ENCODE results near the gene GLI3. TPM values are rescaled to one million over a fixed set of nuclear protein-coding genes. Genes with fewer than 3 reads are reported as not detected.
A peak's percentile ranks its signal among the peaks of the same experiment; 100 is the strongest.

The GLI3 gene
- total RNA-seq, 1 experiment from 2014 or later: 5.6 TPM

DNA sequence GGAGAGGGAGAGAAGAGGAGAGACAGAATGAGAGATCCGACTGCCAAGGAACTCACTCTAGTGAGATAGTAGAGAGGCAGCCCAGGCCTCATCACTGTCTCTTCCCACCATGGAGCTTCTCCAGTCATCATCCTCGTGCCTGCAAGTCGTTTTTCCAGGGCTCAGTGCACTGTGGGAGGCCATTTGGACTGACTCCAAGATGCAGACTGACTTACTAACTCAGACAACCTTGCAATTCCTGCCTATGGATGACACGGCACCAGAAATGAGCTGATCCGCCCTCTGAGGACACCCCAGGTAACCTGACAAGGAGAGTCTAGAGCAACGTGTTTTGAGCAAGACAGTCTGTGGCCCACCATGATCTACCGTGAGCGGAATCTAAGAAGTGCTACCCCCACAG lies 154.9 kb downstream of the GLI3 start:
- peak; percentile 53 for DNase-seq (ENCODE audit: low spot score)

DNA sequence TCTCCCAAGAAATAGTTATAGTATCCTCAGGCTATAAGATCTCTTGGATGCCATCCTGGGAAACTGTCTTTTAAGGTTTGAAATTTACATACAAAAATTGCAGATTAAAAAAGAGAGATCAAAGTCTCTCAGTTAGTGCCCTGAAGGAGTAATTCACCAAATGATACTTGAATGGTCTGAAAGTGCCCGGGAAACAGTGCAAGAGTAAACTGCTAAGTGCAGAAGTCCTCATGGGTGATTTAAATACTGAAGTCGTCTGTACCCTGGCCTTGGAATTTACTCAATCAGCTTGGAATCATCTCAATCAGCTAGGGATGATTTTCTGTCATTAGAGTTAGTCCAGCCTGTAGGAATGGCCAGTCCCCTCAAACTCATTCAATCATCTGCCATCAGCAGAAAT lies 155.3 kb downstream of the GLI3 start:
- DNase-seq (ENCODE audit: low spot score): no peak

DNA sequence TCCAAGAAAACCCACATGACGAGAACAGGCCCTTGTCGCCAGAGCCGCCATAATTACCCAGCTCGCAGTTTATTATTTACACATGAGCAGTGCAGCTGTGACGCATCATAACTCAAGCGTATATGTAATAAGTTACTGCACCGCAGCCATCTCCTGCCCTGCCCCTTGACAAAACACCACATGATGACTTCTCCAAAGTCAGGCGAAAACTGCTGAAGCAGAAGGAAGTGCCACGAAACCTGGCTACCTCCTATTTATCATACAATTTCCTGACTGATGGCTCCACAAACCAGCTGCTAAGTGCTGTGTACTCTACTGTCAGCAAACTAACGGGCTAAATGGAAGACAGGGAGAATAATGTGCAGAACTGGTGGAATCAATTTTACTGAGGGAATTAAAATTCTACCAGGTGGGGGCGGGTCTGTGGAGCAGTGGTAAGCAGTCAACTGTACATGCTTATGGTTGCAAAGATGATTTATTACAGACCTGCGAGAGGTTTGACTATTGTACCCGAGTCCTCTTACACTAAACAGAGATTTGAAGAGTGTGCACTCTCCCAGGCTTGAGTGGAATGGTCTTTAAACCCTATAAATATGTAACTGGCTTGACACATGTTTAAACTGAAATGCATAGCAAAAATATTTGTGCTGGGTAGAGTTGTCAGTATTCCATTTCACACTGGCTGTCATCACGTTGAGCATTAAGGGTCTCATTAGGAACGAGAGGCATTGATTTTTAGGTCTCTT lies 156.0 kb downstream of the GLI3 start:
- DNase-seq (ENCODE audit: low spot score): no peak

DNA sequence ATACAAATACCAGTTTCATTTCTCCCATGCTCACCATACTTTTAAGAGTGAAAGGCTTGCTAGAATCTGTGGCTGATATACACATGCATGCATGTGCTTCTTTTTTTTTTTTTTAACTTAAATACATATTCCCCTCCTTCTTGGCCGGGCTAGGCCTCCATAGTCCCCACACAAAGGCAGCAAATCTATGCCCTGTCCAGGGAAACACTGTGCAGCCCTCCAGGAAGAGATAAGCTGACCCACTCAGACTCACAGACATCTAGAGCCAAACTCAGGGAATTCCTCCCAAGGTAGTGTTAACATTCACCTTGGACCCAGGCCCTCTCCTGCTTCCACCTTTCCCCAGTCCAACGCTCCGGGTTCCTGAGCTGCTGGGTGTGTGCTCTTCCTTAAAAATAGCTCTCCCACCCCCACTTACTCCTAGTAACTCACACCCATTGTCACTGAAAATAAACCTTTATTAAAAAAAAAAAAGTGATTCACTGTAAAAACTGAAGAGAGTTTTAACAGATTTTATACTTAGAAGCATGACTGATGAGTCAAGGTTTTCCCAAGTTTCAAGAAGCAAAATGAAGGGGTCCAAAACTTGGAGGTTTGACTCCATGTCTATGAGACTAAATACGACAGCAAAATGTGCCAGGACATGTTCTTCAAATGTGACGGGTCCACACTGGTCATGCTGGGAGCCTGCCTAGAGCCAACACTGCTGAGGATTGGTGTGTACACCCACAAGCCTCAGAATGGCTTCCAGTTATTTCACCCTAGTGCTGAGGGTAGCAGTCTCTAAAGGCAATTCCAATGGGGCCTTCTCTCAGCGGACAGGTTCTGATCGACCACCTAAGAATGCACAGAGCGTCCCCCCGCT lies 159.5 kb downstream of the GLI3 start:
- no peak for DNase-seq (ENCODE audit: low spot score)

DNA sequence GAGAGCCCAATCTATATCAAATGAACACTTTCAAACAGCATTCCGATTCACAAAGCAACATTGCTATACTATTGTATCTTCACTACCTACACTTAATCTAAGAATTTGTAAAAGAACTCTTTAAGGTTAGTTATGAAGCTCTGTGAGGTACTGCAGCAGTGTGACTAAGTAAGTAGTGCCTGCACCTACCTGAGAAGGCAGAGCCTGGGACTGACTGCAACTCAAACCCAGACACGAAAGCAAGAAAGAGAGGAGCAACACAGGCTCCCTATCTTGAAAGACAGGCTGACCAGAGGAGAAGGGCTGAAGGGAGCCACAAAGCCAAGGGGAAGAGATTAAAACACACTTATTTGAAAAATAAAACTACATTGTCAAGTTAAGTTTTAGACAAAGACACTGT lies 160.1 kb downstream of the GLI3 start:
- DNase-seq (ENCODE audit: low spot score): no peak

DNA sequence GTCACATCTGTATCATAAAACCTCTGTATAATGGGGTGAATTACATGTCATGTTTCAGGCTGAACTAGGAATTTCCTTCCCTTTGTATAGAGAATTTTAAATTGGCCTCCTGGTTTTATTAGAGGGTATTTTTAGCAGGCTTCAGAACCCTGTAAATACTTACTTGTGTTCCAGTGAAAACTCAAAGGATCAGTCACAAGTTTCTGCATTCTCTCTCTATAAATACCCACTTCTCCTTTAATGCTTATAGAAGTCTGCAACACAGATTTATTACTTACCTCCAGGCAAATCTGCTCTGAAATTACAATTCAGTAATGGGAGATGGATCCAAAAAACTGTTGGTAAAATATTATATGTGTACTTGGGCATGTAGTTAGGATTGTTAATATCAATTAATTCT lies 161.6 kb downstream of the GLI3 start:
- no peak for DNase-seq (ENCODE audit: low spot score)

DNA sequence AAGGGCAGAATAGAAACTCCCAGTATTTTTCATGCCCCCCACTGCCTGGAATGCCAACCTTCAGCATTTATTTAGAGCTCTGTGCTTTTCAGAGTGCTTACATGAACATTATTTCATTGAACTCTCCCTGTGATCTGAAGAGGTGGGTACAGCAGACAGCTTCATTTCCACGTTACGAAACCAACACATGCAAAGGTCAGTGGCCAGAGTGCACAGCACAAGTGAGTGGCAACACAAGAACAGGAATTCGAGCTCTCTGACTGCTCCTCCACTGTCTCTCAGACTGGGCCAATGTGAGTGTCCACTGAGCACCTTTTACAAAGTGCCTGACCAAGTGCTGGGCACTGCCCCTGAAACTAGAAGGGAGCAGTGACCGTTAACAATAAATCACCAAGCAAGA lies 162.9 kb downstream of the GLI3 start:
- DNase-seq (ENCODE audit: low spot score): no peak

DNA sequence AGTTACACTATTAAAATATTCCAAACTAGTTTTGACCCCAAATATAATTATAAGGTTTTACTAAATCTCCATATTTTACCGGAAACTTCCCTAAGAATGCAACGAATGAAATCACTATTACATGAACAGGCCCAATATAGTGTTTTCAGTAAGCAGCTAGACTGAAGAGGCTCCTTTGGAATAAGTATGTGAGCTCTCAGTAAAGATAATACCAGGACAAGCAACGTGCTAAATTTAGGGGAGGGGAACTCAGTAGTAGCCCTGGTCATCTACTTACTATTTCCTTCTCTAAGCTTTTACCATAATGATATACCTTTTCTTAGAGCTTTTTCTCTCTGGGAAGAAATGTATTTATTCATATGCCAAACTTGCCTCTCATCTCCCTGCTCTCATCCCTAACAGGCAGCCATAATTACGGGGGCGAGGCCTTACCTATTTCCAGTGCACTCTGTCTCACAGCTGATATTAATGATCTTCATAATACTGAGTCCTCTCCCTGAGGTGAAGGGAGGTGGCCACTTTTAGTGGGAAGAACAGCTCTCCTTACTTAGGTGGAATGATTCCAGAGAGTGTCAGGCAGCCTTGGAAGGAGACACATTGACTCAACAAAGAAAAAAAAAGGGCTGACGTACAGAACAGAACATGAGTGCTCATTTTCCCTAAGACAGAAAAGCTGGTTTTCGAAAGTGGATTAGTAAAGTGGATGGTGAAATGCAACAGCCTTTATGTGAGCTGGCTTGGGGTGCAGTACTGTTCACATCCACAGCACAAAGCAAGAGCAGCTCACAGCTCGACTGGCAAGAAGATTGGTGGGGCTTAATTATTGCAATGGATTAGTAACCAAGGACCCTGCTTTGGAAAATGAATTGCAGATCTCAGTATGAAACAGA lies 165.4 kb downstream of the GLI3 start:
- no peak for DNase-seq (ENCODE audit: low spot score)

DNA sequence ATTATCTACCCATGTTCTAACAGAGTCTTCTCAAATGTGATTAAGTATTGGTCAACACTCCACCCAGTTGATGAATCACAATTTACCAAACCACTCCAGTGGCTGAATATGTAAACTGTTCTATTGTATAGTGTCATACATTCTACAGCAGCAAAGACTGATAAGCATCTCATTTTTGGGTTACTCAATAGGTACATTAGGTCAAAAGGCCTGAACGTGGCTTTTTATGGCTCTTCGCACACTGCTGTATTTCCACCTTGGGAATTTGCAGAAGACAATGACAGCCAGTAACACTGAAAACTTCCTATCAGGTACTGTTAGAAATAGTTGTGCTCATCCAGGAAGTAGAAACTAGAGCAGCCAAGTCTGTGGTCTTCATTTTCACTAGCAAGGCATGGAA lies 166.9 kb downstream of the GLI3 start:
- DNase-seq (ENCODE audit: low spot score): no peak

DNA sequence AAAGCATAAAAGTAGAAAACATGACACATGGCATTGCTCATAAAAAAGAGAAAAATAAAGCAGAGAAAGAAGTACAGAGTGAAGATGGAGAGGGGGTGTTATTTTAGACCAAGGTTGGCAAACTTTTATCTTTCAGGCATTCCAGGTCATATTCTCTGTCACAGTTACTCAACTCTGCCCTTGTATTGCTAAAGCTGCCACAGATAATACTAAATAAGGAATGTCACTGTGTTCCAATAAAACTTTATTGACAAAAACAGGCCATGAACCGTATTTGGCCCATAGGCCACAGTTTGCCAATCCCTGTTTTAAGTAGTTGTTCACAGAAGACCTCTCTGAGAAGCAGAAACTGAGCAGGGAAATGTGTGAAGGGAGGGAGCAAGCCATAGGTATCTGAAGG lies 167.4 kb downstream of the GLI3 start:
- DNase-seq (ENCODE audit: low spot score): no peak

DNA sequence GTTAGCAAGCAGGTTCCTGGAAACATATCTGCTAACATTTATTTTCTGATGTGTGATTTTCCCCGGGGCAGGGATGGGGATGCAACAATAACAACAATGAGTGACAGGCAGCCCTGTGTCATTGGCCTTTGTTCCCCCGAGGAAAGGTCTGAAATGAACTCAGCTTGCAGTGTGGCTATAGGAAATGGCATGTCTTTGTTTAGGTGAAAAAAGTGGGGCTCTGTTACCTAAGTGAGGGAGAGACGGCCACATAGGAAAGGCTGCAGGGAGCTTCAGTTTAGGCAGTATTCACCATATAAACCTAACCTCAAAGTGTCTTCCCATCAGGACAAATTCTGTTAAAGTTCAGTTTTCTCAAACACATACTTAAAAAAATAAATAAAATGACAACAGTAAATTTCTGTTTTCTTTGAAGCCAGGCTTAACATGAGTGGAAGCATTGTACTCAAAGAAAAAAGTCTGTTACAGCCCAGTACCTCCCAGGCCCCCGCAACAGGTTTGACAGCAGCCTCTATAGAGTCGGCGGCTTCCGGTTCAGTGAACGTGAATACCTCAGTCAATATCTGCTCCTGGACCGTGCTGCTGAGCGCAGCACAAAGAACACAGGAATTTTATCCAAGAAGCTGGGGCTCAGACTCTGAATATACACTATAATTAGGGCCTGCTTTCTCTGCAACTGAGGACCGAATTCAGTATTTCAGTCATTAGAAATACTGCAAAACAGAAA lies 168.3 kb downstream of the GLI3 start:
- DNase-seq (ENCODE audit: low spot score): no peak

DNA sequence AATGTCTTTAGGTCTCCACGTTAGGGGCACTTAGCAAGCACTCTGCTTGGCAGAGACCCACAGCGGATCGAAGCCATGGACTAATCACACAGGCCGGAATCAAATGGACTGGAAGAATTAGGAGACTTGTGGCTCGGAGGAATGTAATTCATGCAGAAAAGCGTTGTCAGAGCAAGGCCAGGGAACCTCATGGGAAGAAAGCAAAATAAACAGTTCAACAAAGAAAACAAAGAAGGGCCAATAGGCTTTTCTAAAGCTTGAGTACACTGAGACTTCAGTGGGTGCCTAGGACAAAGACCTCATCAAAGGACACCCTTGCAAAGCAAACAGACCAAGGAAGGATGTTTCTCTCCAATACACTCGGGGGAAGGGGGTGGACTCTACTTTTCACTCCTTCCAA lies 171.1 kb downstream of the GLI3 start:
- peak; percentile 35 for DNase-seq (ENCODE audit: low spot score)

DNA sequence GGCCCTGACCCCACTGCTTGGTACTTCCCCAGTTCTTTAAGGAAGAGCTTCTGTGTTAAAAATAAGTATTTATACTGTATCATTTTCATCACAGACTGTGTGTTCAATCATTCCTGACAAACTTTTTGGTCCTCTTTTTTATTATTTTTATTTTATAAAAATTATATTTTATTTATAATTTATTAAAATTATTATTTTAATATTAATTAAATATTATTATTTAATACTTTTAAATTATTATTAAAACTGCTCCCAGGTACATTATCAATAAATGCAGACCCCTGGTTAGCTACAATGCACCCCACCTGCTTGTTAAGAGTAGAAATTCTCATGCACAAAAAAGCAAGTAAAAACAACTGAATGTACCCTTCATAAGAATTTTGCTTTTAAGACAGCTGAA lies 172.0 kb downstream of the GLI3 start:
- no peak for DNase-seq (ENCODE audit: low spot score)

DNA sequence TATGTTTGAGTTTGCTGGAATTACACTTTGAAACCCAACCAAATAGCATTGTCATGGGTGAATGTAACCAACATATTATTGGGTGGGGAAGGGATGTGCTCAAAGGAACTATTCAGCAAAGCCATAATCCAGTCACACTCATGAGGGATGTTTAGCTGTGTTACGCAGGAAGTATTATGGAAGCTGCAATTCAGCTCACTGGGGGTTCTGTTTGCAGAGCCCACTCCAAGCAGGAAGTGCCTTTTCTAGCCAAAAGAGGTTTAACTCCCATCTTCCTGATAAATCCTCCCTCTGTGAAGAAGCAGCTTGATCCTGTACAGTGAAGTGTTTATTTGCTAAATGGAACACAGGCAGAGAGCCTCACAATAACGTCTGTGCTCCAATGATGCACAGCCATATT lies 172.5 kb downstream of the GLI3 start:
- no peak for DNase-seq (ENCODE audit: low spot score)

DNA sequence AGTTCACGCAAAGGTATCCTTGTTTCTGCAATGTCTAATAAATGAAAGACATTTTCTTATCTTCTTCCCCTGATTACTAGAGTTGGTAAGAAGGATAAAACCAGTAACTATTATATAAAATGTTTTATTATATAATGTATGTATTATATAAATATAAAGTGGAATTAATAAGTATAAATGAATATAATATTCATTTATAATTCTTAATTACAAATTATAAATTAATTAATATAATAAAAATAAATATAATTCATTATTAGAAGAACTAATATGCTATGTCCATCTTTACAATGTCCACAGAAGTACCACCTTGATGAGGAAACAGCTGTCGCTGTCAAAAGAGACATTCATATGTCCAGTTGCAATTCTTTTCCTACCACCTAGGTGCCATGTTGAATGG lies 177.7 kb downstream of the GLI3 start:
- DNase-seq (ENCODE audit: low spot score): no peak

DNA sequence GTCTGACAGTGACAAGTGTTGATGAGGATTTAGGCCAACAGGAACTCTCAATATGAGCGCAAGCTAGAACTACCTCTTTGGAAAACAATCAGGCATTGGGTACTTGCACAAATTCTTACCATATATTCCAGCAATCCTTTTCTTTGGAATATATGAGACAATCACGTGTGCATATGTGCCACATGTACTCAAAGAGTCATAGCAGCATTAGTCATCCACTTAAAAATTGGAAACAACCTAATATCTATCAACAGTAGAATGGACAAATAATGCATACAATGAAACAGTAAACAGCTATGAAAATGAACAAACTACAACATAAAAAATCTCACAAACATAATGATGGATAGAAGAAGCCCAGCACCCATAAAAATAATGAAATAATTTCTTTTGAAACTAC lies 179.7 kb downstream of the GLI3 start:
- no peak for DNase-seq (ENCODE audit: low spot score)

DNA sequence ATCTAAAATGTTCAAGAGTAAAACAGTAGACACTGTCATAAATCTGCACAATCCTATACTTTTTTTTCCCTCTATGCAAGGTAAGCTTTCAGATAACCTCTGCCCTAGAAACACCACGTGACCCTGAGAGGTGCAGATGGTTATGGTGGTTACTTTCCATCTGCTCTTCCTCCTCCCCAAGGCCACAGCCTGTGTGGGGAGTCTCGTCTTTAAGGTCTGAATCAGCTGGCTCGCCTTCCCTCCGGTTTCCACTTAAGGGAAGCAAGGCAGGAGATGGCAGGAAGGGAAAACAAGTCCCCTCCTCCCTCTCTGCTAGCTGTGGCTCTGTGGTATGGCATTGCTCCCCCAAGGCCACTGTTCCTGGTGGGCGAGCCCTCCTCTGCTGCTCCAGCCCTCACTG lies 181.8 kb downstream of the GLI3 start:
- DNase-seq (ENCODE audit: low spot score): no peak

DNA sequence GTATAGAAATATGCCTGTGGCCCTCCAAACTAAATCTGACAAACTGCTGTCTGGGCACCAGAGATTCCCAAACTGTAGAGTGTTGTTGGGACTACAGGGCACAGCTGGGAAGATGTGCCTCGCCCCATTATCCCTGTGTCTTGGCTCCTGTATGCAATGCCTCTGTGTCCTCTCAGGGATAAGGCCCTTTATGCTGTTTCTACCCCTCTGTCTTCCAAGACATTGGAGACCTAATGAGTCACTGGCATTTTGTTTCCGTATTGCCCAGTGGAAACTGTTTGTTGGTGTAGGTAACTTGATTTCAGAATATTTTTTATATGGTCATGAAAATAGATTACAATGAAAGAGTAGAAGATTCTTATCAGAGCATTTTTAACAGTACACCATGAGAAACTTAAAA lies 183.2 kb downstream of the GLI3 start:
- DNase-seq (ENCODE audit: low spot score): no peak

DNA sequence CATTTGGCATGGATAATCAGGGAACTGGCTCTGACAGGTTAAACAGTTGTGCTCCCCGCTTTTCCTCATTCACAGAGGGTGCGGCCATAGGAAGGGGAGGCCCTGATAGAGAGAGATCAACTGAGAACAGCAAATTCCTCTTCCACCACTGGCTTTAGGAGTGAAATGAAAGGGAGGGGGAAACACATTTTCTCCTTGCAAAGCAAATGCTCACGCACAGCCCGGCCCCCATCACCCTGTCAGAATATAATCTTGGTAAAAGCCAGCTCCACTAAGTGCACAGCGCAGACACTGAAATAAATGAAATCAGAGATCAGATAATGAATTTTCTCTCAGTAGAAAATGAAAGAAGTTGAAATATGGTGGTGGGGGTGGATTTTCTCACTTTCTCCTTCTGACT lies 187.2 kb downstream of the GLI3 start:
- DNase-seq (ENCODE audit: low spot score): no peak

DNA sequence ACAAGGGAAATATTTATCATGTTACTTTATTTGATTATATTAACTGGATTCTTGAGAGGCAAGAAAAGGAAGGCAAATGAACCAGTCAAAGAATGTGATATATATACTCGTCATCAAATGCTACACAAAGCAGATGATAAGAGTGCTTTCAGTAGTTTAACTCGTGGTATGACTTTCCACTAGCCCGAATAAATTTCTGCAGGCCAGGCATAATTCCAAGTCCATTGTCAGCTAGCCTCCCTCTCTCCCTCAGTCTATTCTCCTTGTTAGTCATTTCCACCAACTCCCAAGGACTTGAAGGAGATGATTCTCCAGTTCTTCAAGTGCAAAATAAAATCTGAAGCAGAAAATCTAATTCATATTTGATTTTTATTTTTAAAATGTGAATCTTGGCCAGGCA lies 190.5 kb downstream of the GLI3 start:
- no peak for DNase-seq (ENCODE audit: low spot score)

DNA sequence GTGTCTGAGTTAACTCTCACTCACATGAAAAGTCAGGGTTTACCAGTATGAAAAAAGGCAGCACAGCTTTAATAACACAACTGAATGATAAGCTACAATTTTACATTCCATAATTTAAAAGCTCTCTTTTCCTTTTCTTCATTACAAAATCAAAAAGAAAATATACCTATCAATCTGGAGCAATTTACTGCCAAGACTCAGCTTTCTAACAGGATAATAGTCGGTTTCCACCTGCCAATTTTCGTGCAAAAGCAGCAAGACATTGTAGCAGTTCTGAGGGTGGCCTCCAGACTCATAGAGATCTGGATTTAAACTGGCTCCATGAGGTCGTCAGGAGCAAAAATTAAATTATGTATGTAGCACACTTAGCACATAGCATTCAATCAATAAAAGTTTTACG lies 191.0 kb downstream of the GLI3 start:
- DNase-seq (ENCODE audit: low spot score): no peak

DNA sequence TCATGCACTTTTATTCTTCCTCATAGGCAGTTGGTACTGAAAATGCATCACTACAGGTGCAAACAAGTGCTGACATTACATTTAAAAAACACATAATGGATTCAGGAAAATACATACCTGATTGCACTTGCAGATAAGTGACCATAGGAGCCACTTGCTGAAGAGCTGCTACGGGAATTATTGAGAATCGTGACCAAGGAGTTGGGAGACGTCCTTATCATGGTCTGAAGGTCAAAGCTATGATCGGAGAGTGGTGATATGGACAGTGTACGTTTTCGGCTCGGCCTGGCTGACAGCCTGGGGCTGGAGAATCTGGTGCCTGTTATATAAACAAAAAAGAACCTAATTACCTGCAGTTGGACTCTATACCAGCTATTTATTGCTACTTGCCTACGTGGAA lies 197.1 kb downstream of the GLI3 start:
- no peak for DNase-seq (ENCODE audit: low spot score)

Data from H4 (cell line).